ENCODE measurements around the gene P2RY8. TPM values are rescaled to one million over a fixed set of nuclear protein-coding genes. Genes with fewer than 3 reads are reported as not detected.
"Not testable (repeated sequence)": the region's sequence is repeated elsewhere in the genome, so short reads cannot be mapped to it uniquely, and the experiment has no call there.

P2RY8 gene
- total and polyA plus RNA-seq, 7 donors: 0.79 to 4.1 (median 1.5) TPM

- no peak overlapping the region for H3K4me3 ChIP-seq
- WGBS, 3 donors: 91 to 95% (median 91%) methylated on average over 9 of the region's 9 CpGs
- H3K27ac ChIP-seq: no peak overlapping the region
- H3K27me3 ChIP-seq (ENCODE audit: insufficient read depth in 3 of 3, low read length in 2 of 3): no peaks in the 10 kb centered on the region
- no peak for DNase-seq
- H3K9me3 ChIP-seq: no peaks in the 10 kb centered on the region
- no peak for ATAC-seq
- H3K4me1 ChIP-seq: no peaks in the 10 kb centered on the region
- TF ChIP-seq, protein P1, sequence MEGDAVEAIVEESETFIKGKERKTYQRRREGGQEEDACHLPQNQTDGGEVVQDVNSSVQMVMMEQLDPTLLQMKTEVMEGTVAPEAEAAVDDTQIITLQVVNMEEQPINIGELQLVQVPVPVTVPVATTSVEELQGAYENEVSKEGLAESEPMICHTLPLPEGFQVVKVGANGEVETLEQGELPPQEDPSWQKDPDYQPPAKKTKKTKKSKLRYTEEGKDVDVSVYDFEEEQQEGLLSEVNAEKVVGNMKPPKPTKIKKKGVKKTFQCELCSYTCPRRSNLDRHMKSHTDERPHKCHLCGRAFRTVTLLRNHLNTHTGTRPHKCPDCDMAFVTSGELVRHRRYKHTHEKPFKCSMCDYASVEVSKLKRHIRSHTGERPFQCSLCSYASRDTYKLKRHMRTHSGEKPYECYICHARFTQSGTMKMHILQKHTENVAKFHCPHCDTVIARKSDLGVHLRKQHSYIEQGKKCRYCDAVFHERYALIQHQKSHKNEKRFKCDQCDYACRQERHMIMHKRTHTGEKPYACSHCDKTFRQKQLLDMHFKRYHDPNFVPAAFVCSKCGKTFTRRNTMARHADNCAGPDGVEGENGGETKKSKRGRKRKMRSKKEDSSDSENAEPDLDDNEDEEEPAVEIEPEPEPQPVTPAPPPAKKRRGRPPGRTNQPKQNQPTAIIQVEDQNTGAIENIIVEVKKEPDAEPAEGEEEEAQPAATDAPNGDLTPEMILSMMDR (IDR thresholded peaks at IDR 0.05): no peak
- intact Hi-C loops (cut with DNase I): no loop called here
- no peaks in the 10 kb centered on the region for H3K36me3 ChIP-seq (ENCODE audit: insufficient read depth in 1 of 2, low read depth in 1 of 2)
Measured at GRCh38 chrX:1485033-1485432, 52.0 kb downstream of the P2RY8 start.

DNA sequence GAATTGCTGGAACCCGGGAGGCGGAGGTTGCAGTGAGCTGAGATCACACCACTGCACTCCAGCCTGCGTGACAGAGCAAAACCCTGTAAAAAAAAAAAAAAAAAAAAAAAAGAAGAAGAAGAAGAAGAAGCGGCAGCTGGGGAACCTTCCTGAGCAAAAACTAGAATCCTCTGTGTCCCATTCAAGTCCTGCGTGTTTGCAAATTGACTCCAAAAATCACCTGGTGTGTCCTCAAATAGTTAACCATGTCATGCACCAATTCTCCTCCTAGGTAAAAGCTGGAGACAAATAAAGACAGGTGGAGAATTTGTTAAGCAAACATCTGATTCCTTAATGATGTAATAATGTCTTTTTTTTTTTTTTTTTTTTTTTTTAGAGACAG is 52.4 kb downstream of the P2RY8 start:
- Histone ChIP-seq H3K27me3 (ENCODE audit: insufficient read depth in 3 of 3, low read length in 2 of 3) (no peaks in the 10 kb centered on the region), H3K4me1 (no peaks in the 10 kb centered on the region), H3K4me3 (no peak overlapping the region), H3K9me3 (no peaks in the 10 kb centered on the region), H3K27ac (no peak overlapping the region), H3K36me3 (ENCODE audit: insufficient read depth in 1 of 2, low read depth in 1 of 2) (no peaks in the 10 kb centered on the region)
- 80 to 83% (median 81%) methylated on average over 5 of the region's 5 CpGs for WGBS, 3 donors
- intact Hi-C loops (cut with DNase I): no loop called here
- ATAC-seq: no peak
- TF ChIP-seq, protein P1 (IDR thresholded peaks at IDR 0.05): no peak
- no peak for DNase-seq

DNA sequence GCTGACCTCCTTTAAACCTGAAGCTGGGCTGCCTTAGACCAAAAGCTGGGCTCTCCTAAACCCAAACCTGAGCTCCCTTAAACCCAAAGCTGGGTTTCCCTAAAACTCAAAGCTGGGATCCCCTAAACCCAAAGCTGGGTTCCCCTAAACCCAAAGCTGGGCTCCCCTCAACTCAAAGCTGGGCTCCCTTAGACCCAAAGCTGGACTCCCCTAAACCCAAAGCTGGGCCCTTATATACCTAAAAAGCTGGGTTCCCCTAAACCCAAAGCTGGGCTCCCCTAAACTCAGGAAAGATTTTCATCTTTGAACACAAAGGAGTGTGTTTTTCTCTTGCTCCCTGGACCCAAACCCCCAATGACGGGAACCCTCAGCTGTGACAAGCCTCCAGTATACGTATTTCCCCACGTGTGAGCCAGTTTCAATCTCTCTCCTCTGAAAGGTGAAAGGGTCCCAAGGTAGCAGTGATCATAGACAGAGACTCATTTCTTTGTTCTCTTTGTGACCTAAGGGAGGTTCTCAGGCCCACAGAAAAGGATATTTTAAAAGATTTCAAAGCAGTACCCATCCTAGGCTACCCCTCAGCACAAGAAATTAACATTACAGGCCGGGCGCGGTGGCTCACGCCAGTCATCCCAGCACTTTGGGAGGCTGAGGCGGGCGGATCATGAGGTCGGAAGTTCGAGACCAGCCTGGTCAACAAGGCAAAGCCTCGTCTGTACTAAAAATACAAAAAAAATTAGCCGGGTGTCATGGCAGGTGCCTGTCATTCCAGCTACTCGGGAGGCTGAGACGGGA is 52.9 kb downstream of the P2RY8 start:
- intact Hi-C loops (cut with DNase I): no loop called here
- TF ChIP-seq, protein P1 (IDR thresholded peaks at IDR 0.05): no peak
- Histone ChIP-seq H3K4me1 (no peaks in the 10 kb centered on the region), H3K27ac (no peak overlapping the region), H3K4me3 (no peak overlapping the region), H3K9me3 (no peaks in the 10 kb centered on the region), H3K36me3 (ENCODE audit: insufficient read depth in 1 of 2, low read depth in 1 of 2) (no peaks in the 10 kb centered on the region), H3K27me3 (ENCODE audit: insufficient read depth in 3 of 3, low read length in 2 of 3) (no peaks in the 10 kb centered on the region)
- 75 to 76% (median 75%) methylated on average over 15 of the region's 15 CpGs for WGBS, 3 donors
- DNase-seq (no peak), ATAC-seq (no peak)

- intact Hi-C loops (cut with DNase I); H3K9me3 ChIP-seq; DNase-seq; H3K4me3 ChIP-seq; ATAC-seq; H3K36me3 ChIP-seq (ENCODE audit: insufficient read depth in 1 of 2, low read depth in 1 of 2); H3K4me1 ChIP-seq; H3K27me3 ChIP-seq (ENCODE audit: insufficient read depth in 3 of 3, low read length in 2 of 3): not testable (repeated sequence)
- WGBS, 3 donors: no CpG with 5 or more reads among the region's 2 CpGs
- H3K27ac ChIP-seq: peak overlapping the region; percentile 30
Measured at GRCh38 chrX:1482530-1482928, 54.5 kb downstream of the P2RY8 start.

DNA sequence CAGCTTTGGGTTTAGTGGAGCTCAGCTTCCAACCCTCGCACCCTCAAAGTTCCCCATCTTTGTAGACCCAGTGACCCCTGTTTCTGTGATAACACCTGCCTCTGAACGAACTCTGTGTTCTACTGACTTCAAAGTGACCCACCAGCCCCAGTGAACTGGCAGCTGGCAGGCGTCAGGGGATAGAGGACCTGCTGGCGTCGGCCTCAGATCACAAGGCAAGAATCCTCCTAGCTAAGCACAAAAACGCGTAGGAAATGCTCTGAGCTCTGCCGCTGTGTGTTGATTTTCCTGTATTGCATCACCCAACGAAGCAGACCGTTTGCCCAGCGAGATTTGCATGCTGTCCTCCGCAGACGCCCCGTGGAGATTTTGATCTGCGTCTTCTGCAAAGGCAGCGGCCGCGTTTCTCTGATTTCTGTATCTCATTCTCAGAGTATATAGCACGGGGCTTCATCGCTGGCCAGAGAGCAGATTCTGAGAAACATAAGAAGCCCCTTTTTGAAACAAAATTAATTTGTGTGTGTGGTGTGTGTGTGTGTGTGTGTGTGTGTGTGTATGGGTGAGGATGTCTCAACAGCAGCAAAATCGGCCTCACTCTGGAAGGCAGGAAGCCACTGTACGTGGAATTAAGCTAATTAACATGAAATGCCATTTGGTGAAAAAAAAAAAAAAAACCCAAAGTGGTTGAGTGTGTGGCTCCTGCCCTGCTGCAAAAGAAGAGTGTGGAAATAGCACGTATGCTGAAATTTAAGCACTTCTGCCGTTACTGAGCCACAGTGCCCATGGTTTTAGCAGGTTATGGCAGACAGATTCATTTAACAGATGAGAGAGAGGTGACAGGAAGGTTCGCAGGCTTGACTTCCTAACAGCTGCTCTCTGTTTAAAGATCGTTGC is 55.1 kb downstream of the P2RY8 start:
- WGBS, 3 donors: 4 to 10% (median 8%) methylated on average over 26 of the region's 26 CpGs
- ATAC-seq (peak in 3 of 4 donors; percentile 46 to 61 (median 49)), DNase-seq (peak; percentile 34 to 71)
- H3K27ac ChIP-seq: peak overlapping the region; percentile 42
- intact Hi-C loops (cut with DNase I): no loop called here
- no peaks in the 10 kb centered on the region for H3K9me3 ChIP-seq
- H3K36me3 ChIP-seq (ENCODE audit: insufficient read depth in 1 of 2, low read depth in 1 of 2): no peaks in the 10 kb centered on the region
- no peak overlapping the region for H3K4me3 ChIP-seq
- TF ChIP-seq, protein P1 (IDR thresholded peaks at IDR 0.05): no peak
- no peaks in the 10 kb centered on the region for H3K4me1 ChIP-seq
- H3K27me3 ChIP-seq (ENCODE audit: insufficient read depth in 3 of 3, low read length in 2 of 3): no peaks in the 10 kb centered on the region
